Lower leg skin (tissue), 3 donors: Measurements from ENCODE around the gene PXDN.

Experiments used
- CTCF ChIP-seq, 3 donors: fragments of 450-650 bp; IDR thresholded peaks; one replicate each; pipeline ENCODE4 v1.5.1; 2016; ENCODE audit warnings: antibody characterized with exemption in 3 of 3, mild to moderate bottlenecking in 3 of 3, moderate library complexity in 2 of 3
- POLR2A ChIP-seq, 2 donors: fragments of 450-650 bp; IDR thresholded peaks; one replicate each; pipeline ENCODE4 v1.6.1; 2016 to 2017; ENCODE audit warnings: antibody characterized with exemption in 2 of 2, mild to moderate bottlenecking in 1 of 2, moderate library complexity in 1 of 2

GRCh38 chr2:1663621-1664020 is 80.7 kb downstream of the PXDN start:
- TF ChIP-seq POLR2A (IDR thresholded peaks at IDR 0.05) (no peak), CTCF (IDR thresholded peaks at IDR 0.05) (no peak)
